ENCODE measurements around the gene DDAH1. TPM values are rescaled to one million over a fixed set of nuclear protein-coding genes. Genes with fewer than 3 reads are reported as not detected.
"Not testable (repeated sequence)": the region's sequence is repeated elsewhere in the genome, so short reads cannot be mapped to it uniquely, and the experiment has no call there.

DDAH1 gene
- total RNA-seq, 1 experiment from 2014 or later: 87.9 TPM

DNA sequence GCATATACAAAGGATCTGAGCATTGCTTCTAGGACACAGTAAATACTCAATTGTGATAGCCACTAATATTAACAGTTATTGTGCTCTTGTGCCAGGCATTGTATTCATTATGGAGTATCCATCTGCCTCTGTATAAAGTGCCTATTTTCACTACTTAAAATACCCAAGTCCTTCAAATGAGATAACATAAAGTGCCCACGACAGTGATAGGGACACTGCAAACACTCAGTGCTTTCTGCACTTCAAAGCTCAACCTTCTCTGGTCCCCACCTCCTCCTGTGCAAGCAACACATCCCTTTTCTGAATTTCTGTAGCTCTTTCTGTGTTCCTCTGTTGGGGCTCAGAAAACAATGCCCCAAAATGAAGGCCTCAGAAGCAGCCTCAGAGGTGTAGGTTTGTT lies 6.6 kb upstream of the DDAH1 start:
- H3K27ac Mint-ChIP-seq (ENCODE audit: unreplicated experiment): no peak overlapping the region
- intact Hi-C loops (cut with micrococcal nuclease; ENCODE audit: unreplicated experiment): no loop called here
- TF ChIP-seq CTCF (IDR thresholded peaks at IDR 0.05; ENCODE audit: insufficient read depth in 1 of 2, low read depth in 1 of 2, low read length in 1 of 2, severe bottlenecking in 1 of 2, unreplicated experiment in 1 of 2): no peak
- Histone ChIP-seq H3K9me3 (no peaks in the 10 kb centered on the region), H3K27me3 (replicated peaks; ENCODE audit: control insufficient read depth, insufficient read depth, low read length) (no peaks in the 10 kb centered on the region), H3K36me3 (ENCODE audit: control insufficient read depth, insufficient read depth, low read length) (no peaks in the 10 kb centered on the region), H3K4me1 (no peaks in the 10 kb centered on the region), H3K4me3 (ENCODE audit: low read depth, low read length) (no peak overlapping the region)
- peaks cover 14% of the 10 kb centered on the region for H3K9me3 Mint-ChIP-seq (ENCODE audit: unreplicated experiment)
- no peak overlapping the region for H3K4me3 Mint-ChIP-seq (ENCODE audit: unreplicated experiment)
- no peaks in the 10 kb centered on the region for H3K36me3 Mint-ChIP-seq (ENCODE audit: insufficient read depth, unreplicated experiment)
- H3K4me1 Mint-ChIP-seq (ENCODE audit: low read depth, unreplicated experiment): no peaks in the 10 kb centered on the region
- POLR2A ChIA-PET: no interaction called here
- no TSS peak for BruUV-seq (replicated peaks)
- CTCF ChIA-PET: no interaction called here
- no peak for DNase-seq
- H3K27me3 Mint-ChIP-seq (ENCODE audit: insufficient read depth, unreplicated experiment): no peaks in the 10 kb centered on the region

DNA sequence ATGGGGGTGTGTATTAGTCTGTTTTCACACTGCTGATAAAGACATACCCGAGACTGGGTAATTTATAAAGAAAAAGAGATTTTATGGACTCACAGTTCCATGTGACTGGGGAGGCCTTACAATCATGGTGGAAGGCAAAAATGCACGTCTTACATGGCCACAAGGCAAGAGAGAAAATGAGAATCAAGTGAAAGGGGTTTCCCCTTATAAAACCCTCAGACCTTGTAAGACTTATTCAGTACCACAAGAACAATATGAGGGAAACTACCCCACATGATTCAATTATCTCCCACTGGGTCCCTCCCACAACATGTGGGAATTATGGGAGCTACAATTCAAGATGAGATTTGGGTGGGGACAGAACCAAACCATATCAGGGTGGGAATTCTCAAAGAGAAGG lies 5.2 kb upstream of the DDAH1 start:
- H3K27me3 Mint-ChIP-seq (ENCODE audit: insufficient read depth, unreplicated experiment); H3K36me3 Mint-ChIP-seq (ENCODE audit: insufficient read depth, unreplicated experiment); DNase-seq; H3K36me3 ChIP-seq (ENCODE audit: control insufficient read depth, insufficient read depth, low read length); intact Hi-C loops (cut with micrococcal nuclease; ENCODE audit: unreplicated experiment); CTCF ChIA-PET; BruUV-seq (replicated peaks); H3K27me3 ChIP-seq (replicated peaks; ENCODE audit: control insufficient read depth, insufficient read depth, low read length); H3K27ac Mint-ChIP-seq (ENCODE audit: unreplicated experiment); H3K4me3 ChIP-seq (ENCODE audit: low read depth, low read length); H3K4me1 ChIP-seq; H3K4me1 Mint-ChIP-seq (ENCODE audit: low read depth, unreplicated experiment); POLR2A ChIA-PET; H3K9me3 ChIP-seq; H3K4me3 Mint-ChIP-seq (ENCODE audit: unreplicated experiment): not testable (repeated sequence)
- H3K9me3 Mint-ChIP-seq (ENCODE audit: unreplicated experiment): peaks cover 14% of the 10 kb centered on the region

- no peak for TF ChIP-seq CTCF (IDR thresholded peaks at IDR 0.05; ENCODE audit: insufficient read depth in 1 of 2, low read depth in 1 of 2, low read length in 1 of 2, severe bottlenecking in 1 of 2, unreplicated experiment in 1 of 2)
- H3K9me3 Mint-ChIP-seq (ENCODE audit: unreplicated experiment): peaks cover 7% of the 10 kb centered on the region
- H3K4me1 Mint-ChIP-seq (ENCODE audit: low read depth, unreplicated experiment): peaks cover 3% of the 10 kb centered on the region
- DNase-seq: no peak
- H3K36me3 ChIP-seq (ENCODE audit: control insufficient read depth, insufficient read depth, low read length): no peaks in the 10 kb centered on the region
- H3K27me3 ChIP-seq (replicated peaks; ENCODE audit: control insufficient read depth, insufficient read depth, low read length): no peaks in the 10 kb centered on the region; the same call in 1 of the 2 replicates
- intact Hi-C loops (cut with micrococcal nuclease; ENCODE audit: unreplicated experiment): no loop called here
- H3K9me3 ChIP-seq: no peaks in the 10 kb centered on the region
- H3K27ac Mint-ChIP-seq (ENCODE audit: unreplicated experiment): no peak overlapping the region
- no peak overlapping the region for H3K4me3 Mint-ChIP-seq (ENCODE audit: unreplicated experiment)
- peaks cover 10% of the 10 kb centered on the region; the same call in 1 of the 2 replicates for H3K4me1 ChIP-seq
- BruUV-seq (replicated peaks): no TSS peak
- H3K36me3 Mint-ChIP-seq (ENCODE audit: insufficient read depth, unreplicated experiment): peaks cover 4% of the 10 kb centered on the region
- POLR2A ChIA-PET: no interaction called here
- CTCF ChIA-PET: no interaction called here
- no peak overlapping the region for H3K4me3 ChIP-seq (ENCODE audit: low read depth, low read length)
- H3K27me3 Mint-ChIP-seq (ENCODE audit: insufficient read depth, unreplicated experiment): no peaks in the 10 kb centered on the region
Observed at GRCh38 chr1:85467929-85468540, 3.1 kb upstream of the DDAH1 start.

GRCh38 chr1:85467036-85467435 lies 2.1 kb upstream of the DDAH1 start:
- Mint-ChIP-seq H3K27ac (ENCODE audit: unreplicated experiment) (no peak overlapping the region), H3K4me1 (ENCODE audit: low read depth, unreplicated experiment) (peaks cover 13% of the 10 kb centered on the region), H3K36me3 (ENCODE audit: insufficient read depth, unreplicated experiment) (peaks cover 6% of the 10 kb centered on the region), H3K9me3 (ENCODE audit: unreplicated experiment) (peaks cover 7% of the 10 kb centered on the region), H3K4me3 (ENCODE audit: unreplicated experiment) (no peak overlapping the region), H3K27me3 (ENCODE audit: insufficient read depth, unreplicated experiment) (no peaks in the 10 kb centered on the region)
- Histone ChIP-seq H3K36me3 (ENCODE audit: control insufficient read depth, insufficient read depth, low read length) (no peaks in the 10 kb centered on the region), H3K4me1 (peaks cover 17% of the 10 kb centered on the region), H3K9me3 (no peaks in the 10 kb centered on the region), H3K4me3 (ENCODE audit: low read depth, low read length) (no peak overlapping the region), H3K27me3 (replicated peaks; ENCODE audit: control insufficient read depth, insufficient read depth, low read length) (no peaks in the 10 kb centered on the region; the same call in 1 of the 2 replicates)
- ChIA-PET POLR2A (no interaction called here), CTCF (no interaction called here)
- intact Hi-C loops (cut with micrococcal nuclease; ENCODE audit: unreplicated experiment): no loop called here
- no peak for TF ChIP-seq CTCF (IDR thresholded peaks at IDR 0.05; ENCODE audit: insufficient read depth in 1 of 2, low read depth in 1 of 2, low read length in 1 of 2, severe bottlenecking in 1 of 2, unreplicated experiment in 1 of 2)
- no TSS peak for BruUV-seq (replicated peaks)
- DNase-seq: no peak

Data from Caco-2 (cell line).